NCI-H2196 (cell line): ENCODE results near the gene SCYGR6.
A peak's percentile ranks its signal among the peaks of the same experiment; 100 is the strongest.
"Not testable (repeated sequence)": the region's sequence is repeated elsewhere in the genome, so short reads cannot be mapped to it uniquely, and the experiment has no call there.

Source experiments
- DNase-seq: peaks from one replicate; lab custom pipeline; 2025; ENCODE audit not compliant: unreplicated experiment; lab: John Stamatoyannopoulos, UW

Gene SCYGR6, protein sequence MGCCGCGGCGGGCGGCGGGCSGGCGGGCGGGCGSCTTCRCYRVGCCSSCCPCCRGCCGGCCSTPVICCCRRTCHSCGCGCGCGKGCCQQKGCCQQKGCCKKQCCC

DNA sequence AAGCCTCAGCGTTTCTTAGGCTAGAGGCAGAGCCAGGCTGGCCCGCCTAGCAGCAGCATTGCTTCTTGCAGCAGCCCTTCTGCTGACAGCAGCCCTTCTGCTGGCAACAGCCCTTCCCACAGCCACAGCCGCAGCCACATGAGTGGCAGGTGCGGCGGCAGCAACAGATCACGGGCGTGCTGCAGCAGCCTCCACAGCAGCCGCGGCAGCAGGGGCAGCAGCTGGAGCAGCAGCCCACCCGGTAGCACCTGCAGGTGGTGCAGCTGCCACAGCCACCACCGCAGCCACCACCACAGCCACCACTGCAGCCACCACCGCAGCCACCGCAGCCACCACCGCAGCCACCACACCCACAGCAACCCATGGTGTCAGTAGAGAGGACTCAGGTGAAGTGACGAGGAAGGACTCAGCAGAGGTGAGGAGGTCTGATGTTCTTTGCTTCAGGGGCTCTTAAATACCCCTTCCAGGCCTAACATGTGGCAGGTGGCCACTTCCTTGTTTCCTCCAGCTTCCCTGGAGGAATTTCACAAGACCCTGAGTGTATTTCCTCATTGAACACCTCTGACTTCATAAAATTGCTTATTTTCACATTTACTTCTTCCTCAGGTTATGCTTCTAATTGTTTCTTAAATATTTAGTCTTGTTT lies at the start of gene SCYGR6:
Gene SCYGR6, minus strand, starts transcription at position 364 of the 646 bp plus-strand sequence. Its CDS starts 0 bp downstream, at position 364.
- DNase-seq: no peak

DNA sequence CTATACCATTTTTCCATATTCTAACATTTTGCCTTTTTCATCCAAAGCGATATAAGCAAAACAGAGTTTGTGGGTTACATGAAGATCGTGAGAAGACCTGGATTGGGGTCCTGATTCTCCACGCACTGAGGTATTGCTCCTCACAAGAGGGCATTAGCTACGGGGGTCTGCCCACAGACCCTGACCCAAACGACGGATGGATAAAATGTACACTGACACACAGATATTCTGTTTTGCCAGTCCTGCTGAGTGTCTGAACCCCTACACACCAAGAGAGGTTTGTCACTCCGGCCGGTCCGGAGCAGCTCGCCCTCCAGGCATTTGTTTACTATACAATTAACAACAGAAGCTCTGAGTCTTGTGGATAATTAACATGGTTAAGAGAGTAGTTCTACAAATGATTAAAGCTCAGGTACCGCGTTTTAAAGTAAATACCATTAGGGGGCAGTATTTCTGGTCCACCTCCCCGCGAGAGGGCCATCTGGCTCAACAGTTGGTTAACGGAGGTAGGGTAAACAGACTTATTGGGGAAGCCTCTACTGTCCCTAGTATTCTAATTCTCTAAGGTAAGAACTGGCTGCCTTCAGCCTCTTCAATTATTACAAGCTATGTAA lies 49.6 kb upstream of the SCYGR6 start:
- DNase-seq: no peak

DNA sequence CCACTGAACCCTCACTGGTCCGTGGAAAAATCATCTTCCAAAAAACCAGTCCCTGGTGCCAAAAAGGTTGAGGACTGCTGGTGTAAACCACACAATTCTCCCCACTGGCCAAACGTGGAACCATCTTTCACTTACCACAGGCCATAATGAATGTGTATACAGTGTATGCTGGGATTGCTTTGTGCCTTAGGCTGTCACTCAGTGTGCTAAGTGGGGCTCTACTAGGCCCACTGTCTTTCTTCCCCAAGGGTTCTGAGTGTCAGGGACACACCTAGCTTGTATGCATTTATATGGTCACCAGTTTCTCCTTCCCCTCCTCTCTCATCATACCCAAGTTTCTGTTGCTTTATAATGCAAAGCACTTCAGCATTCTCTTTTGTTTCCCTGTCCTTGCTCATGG lies 48.4 kb upstream of the SCYGR6 start:
- no peak for DNase-seq

DNA sequence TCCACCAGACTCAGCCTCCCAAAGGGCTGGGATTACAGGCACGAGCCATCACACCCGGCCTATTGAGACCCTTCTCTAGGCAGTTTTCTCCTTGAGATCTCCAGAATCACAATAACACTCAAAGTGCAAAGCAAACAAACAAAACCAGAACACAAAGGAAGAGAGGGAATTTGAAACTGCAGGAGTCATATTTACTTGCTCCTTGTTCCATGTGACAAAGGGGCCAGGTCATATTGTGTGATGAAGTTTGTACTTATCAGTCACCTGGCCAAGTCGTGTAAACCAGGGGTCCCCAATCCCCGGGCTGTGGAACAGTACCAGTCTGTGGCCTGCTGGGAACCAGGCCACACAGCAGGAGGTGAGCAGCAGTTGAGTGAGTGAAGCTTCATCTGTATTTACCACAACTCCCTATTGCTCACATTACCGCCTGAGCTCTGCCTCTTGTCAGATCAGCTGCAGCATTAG lies 47.7 kb upstream of the SCYGR6 start:
- DNase-seq: no peak

DNA sequence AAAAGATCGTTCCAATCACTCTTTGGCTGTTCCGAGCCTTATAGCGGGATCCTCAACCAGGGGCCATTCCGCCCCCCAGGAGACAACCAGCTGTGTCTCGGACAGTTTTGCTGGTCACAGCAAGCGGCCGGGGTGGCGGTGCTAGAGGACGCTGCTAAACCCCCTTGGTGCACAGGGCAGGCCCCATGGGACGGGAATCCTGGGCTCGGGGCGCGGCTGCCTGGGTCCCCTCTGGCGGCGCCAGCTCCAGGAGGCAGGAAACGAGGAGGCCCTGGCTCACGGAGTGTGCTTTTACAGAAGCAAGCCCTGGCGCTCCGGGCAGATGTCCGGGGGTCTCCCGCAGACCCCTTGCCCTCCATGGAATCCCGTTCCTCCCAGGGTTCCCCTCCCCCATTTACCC lies 43.3 kb upstream of the SCYGR6 start:
- no peak for DNase-seq

DNA sequence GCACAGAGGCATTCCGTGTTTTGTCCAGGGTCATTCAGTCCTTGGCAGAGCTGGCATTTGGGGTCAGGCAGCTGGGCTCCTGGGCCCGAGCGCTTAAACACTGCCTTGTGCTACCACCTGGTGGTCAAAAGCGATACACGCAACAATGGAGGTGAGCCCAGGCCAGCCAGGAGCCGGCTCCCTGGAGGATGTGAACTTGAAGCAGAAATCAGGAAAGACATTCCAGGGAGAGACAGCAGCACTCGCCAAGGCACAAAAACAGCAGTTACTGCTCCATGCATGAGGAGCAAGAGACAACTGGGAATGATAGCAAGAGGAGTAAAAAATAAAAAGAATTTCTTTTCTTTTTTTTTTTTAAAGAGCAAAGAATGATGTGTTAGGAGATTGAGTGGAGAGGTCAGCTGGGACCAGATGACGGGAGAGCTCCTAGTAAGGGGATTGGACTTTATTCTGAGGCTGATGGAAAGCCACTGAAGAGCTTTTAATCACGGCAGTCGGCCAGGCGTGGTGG lies 41.9 kb upstream of the SCYGR6 start:
- DNase-seq: peak; percentile 67

DNA sequence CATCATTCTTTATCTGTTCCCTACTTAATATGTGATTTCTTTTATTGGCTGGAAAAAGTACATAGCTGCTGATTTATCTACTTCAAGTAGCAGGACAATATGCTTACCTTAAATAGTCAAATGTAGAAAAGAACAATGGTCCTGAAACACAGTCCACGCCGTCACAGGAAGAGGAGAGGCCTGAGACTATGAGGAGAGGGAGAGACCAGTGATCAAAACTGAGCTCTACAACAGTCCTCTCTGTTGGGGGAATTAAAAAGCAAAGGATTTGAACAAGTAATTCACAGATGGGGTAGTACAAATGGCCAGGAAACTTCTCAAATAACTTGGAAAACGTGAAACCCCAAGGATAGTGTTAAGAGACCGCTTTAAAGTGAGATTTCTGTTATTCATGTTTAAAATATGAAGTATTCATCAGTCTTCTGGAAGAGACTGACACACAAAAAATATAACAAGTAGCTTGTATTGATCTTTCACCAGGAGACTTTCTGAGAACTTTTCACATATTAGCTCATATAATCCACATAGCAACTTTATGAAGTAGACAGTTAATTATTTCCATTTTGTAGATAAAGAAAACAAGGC lies 41.3 kb upstream of the SCYGR6 start:
- DNase-seq: no peak

DNA sequence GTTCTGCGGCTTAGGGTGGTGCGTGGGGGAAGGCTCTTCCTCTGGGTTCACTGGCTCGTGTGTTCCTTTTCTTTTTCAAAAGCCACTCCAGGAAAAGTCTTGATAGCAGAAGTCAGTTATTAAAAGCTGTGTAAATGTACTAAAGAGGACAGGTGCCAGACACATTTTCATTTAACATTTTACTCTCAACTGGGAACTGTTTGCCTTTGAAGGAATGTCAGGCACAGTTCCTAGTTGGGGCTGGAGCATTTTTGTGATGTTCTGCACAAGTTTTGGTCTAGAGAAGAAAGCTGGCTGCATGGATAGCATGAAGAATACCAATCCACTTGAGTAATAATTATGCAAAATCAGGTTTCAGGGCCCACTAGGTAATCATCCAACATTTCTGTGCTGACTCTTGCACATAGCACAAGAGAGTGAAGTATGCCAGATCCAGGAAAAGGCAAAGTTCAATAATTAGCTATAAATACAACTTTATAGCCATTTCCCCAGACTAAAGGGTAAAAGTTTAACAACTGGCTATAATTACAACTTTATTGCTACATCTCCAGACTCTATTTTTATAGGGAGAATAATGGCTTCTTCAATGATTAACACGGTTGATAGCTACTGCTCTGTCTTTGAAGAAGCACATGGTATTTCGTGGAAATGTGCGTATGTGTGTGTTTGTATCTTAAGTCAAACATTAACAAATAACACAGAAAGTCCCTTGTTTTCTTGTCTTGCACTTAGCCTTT lies 37.4 kb upstream of the SCYGR6 start:
- no peak for DNase-seq

DNA sequence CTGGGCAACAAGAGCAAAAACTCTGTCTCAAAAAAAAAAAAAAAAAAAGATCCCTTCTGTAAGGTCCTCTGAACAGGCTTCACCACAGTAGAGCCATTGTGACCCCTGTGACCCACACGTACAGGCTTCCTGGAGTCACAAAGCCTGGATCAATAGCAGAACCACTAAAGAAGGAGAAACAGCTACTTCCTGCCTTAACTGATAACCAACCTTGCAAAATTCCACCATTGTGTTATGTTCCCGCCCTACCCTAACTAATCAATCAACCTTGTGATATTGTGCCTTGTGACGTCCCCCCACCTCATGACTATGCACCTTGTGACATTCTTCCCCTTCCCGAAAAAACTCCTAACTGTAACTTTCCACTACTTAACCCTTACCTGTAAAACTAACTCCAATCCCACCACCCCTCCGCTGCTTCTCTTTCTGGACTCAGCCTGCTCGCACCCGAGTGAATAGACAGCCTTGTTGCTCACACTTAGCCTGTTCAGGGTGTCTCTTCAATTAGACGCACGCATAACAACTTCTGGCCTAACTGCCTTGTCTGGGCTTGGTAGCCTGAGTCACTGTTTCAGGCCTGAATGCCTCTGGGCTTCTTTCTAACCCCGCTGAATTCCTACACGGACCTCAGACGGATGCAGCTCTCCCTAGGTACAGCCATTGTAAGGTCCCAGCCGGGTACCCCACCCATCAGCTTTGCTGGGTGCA lies 35.0 kb upstream of the SCYGR6 start:
- no peak for DNase-seq

DNA sequence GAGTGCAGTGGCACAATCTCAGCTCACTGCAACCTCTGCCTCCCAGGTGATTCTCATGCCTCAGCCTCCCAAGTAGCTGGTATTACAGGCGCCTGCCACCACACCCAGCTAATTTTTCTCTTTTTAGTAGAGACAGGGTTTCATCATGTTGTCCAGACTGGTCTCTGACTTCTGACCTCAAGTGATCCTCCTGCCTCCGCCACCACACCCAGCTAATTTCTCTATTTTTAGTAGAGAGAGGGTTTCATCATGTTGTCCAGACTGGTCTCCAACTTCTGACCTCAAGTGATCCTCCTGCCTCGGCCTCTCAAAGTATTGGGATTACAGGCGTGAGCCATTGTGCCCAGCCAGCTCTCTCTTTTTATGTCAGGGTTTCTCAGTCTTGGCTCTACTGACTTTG lies 31.7 kb upstream of the SCYGR6 start:
- DNase-seq: not testable (repeated sequence)

DNA sequence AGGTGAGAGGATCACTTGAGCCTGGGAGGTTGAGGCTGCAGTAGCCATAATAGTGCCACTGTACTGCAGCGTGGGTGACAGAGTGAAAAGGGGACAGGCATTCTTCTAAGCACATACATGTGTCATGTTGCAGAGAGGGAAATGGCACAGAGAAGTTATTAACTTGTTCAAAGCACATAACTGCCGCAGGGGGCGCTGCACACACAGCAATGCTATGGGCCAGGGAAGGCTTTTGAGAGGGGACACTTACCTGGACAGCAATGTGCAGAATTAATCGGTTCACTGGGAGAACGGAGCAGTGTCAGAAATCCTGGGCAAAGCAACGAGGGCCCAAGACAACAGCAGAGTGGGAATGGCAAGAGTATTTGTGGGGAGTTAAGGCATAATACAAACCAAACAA lies 23.5 kb upstream of the SCYGR6 start:
- DNase-seq: no peak

DNA sequence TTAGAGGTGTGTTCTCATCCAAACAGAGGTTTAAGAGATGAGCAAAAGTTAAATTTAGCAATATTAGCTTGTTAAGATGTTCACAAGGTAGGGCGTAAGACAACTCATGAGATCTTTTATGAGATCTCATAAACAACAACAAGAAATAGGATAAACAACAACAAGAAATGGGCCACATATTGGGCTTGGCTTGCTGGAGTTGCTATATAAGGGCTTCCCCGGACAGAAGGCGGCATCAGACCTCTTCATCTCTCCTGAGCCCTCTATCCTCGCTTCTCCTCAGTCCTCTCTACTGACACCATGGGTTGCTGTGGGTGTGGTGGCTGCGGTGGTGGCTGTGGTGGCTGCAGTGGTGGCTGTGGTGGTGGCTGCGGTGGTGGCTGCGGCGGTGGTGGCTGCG lies 21.0 kb upstream of the SCYGR6 start, which contains the start of gene SCYGR8:
Gene SCYGR8, plus strand, starts transcription at position 301 of the 400 bp plus-strand sequence. Its CDS starts 0 bp downstream, at position 301.
- no peak for DNase-seq

DNA sequence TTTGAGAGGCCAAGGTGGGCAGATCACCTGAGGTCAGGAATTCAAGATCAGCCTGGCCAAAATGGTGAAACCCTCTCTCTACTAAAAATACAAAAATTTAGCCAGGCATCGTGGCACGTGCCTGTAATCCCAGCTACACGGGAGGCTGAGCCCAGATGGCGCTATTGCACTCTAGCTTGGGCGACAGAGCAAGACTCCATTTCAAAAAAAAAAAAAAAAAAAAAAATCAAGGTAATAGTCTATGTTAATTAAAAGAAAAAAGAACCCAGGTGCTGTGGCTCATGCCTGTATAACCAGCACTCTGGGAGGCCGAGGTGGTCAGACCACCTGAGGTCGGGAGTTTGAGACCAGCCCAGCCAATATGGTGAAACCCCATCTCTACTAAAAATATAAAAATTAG lies 16.1 kb upstream of the SCYGR6 start:
- DNase-seq: not testable (repeated sequence)

DNA sequence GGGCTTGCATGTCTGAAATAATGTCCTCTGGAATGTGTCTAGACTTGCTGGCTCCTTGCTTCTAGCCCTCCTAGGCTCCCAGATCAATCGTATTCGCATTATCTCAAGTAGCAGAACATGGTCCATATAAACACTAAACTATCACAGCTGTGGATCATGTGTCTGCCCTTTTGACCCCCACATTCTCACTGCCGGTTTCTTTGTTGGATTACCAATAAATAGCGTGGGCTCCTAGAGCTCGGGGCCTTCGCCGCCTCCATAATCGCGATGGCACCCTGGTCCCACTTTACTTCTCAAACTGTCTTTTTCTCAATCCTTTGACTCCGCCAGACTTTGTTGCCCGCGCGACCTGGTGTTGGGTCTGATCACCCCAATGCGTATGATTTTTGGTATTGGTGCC lies 14.8 kb upstream of the SCYGR6 start:
- no peak for DNase-seq

DNA sequence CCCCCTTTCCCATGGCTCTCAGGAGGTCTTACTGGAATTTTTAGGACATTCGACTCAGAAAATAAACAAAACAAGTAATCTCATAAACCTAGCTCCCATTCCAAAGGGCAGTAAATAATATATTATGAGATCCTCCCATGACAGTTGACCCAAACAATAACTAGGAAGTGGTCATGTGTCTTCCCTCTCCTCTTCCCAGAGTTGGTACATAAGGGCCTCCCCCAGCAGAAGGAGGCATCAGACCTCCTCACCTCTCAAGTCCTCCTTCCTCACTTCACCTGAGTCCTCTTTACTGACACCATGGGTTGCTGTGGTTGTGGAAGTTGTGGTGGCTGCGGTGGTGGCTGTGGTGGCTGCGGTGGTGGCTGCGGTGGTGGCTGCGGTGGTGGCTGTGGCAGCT lies 3.5 kb upstream of the SCYGR6 start, which contains the start of gene SCYGR7:
Gene SCYGR7, plus strand, starts transcription at position 301 of the 400 bp plus-strand sequence. Its CDS starts 0 bp downstream, at position 301.
- DNase-seq: no peak

DNA sequence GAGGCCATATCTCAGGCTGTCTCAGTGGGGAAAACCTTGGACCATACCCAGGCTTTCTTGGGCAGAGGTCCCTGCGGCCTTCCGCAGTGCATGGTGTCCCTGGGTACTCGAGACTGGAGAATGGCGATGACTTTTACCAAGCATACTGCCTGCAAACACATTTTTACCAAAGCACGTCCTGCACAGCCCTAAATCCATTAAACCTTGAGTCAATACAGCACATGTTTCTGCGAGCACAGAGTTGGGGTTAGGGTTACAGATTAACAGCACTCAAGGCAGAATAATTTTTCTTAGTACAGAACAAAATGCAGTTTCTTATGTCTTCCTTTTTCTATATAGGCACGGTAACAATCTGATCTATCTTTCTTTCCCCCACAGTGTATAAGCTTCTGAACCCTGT lies 1.7 kb downstream of the SCYGR6 start:
- DNase-seq: not testable (repeated sequence)

DNA sequence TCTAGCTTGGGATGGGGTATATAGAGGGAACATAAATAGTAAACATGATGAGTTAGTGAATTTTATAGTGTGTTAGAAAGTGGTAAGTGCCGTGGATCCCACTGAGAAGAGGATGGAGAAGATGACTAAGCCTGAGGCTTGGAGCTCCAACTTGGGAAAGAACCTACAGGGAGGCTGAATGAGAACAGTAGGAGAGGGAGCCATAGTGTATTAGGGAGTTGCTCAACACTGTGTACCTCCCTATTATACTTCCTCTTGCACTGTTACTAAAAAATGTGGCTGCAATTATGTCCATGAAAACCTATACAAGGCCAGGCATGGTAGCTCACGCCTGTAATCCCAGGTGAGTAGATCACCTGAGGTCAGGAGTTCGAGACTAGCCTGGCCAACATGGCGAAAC lies 3.9 kb downstream of the SCYGR6 start:
- DNase-seq: no peak

DNA sequence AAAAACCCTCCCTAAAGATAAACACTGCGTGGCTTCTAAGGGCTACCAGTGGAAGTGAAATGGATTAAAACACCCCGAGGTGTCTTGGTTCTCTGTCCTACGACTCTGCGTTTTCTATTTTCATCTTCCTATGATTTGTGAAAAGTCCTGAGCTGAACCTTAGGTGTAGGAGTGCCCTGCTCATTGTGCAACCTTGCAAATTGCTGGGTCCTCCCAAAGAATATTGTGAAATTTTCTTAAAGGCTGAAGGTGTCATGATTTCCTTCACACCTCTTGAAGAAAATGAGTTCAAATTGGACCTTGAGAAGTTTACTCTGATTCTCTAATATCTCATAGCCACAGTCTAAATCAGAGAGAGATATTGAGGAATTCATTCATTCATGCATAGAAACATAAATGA lies 4.9 kb downstream of the SCYGR6 start:
- DNase-seq: no peak

DNA sequence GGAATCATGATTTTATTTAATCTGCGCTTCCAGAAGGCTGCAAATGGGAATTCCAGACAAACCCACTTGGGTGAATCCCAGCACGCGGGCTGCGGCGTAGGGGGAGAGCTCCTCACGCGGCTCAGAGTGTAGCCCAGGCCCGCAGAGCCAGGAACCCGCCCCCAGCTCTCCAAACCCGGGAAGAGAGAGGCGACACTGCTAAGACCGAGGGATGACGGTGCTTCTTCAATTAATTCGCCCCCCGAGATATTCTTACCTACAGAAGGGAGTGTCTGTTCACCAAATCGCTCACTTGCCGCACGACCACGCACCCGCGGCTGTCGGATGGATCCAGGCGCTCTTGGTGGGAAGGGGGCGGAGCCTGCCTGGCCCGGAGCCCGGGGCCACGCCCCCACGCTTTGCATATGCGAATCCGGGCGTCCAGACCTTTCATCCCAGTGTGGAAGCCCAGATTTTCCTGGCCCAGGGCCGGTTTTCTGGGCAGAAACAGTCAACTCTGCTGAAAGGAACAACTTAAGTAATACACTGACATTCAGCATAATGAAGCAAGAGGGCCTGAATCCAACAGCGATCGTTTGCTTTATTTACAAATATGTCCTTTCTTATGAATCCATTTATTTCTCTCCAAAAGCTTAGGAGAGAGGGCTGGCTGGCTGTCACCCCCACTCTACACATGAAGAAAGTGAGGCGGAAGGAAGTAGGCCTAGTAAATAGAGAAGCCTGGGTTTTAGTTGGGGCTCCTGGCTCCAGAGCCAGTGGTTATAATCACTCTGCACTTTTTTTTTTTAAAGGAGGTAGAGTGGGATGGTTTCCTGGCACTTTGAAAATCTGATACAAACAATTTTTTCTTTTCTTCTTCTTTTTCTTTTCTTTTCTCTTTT lies 6.6 kb downstream of the SCYGR6 start, which contains the start of gene SLC19A3:
Gene SLC19A3, minus strand, starts transcription at position 342 of the 881 bp plus-strand sequence. CDS start 15,710 bp downstream, outside the sequence.
- DNase-seq: no peak
